Heart left ventricle (tissue), 13 donors: Measurements from ENCODE around the gene TPD52L2.

Source experiments
- POLR2A ChIP-seq, 2 donors: fragments of 450-650 bp; IDR thresholded peaks; one replicate each; pipeline ENCODE4 v1.6.1; 2017; ENCODE audit warnings: antibody characterized with exemption in 2 of 2, mild to moderate bottlenecking in 2 of 2, moderate library complexity in 2 of 2
- TF ChIP-seq, protein P1 (sequence below), 12 donors: fragments of 200-600 bp; sonication (generic) in 4 of 12; IDR thresholded peaks; one replicate each; pipeline versions ENCODE4 v1.5.0 to v1.8.0; 2018 to 2022; ENCODE audit warnings: antibody characterized with exemption in 12 of 12, mild to moderate bottlenecking in 5 of 12
- donor health status: ischemic (EF 13 %, LVEDD 7.1; RV severe dilation, severe dysfunction).
- donor health status: DM: no; HTN: yes; CAD: no.
- donor health status: DM: no; HTN: no; CAD: no.
- donor health status: ischemic (EF 25% LVEDD 6.9; RV normal size, moderate dysfunction).
- donor health status: ischemic (EF 25% LVEDD 5.7; RV mildly dilated, moderate dysfunction).
- donor health status: ischemic (EF 35%, LVEDD 5.7; RV mildly dilated, moderate dysfunction).
- donor health status: nonischemic (EF 11% LVEDD 7.7; RV severe dilation, severe dysfunction).
- donor health status: DM: yes; HTN: yes; CAD: no.
- donor health status: PGD.
- donor health status: ischemic (EF 29% LVEDD 5.4; RV normal size, mild dysfunction).
- donor health status: nonischemic (EF 23%, LVEDD 6.1; RV moderate dilation, normal function).

- TF ChIP-seq, protein P1, sequence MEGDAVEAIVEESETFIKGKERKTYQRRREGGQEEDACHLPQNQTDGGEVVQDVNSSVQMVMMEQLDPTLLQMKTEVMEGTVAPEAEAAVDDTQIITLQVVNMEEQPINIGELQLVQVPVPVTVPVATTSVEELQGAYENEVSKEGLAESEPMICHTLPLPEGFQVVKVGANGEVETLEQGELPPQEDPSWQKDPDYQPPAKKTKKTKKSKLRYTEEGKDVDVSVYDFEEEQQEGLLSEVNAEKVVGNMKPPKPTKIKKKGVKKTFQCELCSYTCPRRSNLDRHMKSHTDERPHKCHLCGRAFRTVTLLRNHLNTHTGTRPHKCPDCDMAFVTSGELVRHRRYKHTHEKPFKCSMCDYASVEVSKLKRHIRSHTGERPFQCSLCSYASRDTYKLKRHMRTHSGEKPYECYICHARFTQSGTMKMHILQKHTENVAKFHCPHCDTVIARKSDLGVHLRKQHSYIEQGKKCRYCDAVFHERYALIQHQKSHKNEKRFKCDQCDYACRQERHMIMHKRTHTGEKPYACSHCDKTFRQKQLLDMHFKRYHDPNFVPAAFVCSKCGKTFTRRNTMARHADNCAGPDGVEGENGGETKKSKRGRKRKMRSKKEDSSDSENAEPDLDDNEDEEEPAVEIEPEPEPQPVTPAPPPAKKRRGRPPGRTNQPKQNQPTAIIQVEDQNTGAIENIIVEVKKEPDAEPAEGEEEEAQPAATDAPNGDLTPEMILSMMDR (IDR thresholded peaks at IDR 0.05): no peak
- TF ChIP-seq POLR2A (IDR thresholded peaks at IDR 0.05): no peak
Observed at GRCh38 chr20:63886921-63887320, 21.9 kb downstream of the TPD52L2 start.
